AML-193 (cell line): ENCODE results near the gene MRPL18.

Experiments
- DNase-seq, 2 experiments: peaks; one replicate each; lab custom pipeline; 2025; lab: John Stamatoyannopoulos, UW

MRPL18 gene

GRCh38 chr6:159842035-159842434, 51.8 kb downstream of the MRPL18 start:
- peak; percentile 15 for DNase-seq

GRCh38 chr6:159844737-159845645, 54.7 kb downstream of the MRPL18 start:
- DNase-seq: no peak
